ENCODE data around the gene HSPA12A. TPM values are rescaled to one million over a fixed set of nuclear protein-coding genes. Genes with fewer than 3 reads are reported as not detected.
"Not testable (repeated sequence)": the region's sequence is repeated elsewhere in the genome, so short reads cannot be mapped to it uniquely, and the experiment has no call there.

Gene HSPA12A
- total RNA-seq, 1 donor from 2014 or later = 86.9 TPM

GRCh38 chr10:116719804-116720203 is 22.6 kb downstream of the HSPA12A start:
- no peak for DNase-seq (ENCODE audit: low spot score)

GRCh38 chr10:116718058-116718457 is 24.3 kb downstream of the HSPA12A start:
- DNase-seq (ENCODE audit: low spot score) = no peak

- no peak for DNase-seq (ENCODE audit: low spot score)
These were observed 26.0 kb downstream of the HSPA12A start for GRCh38 chr10:116716381-116716780.

GRCh38 chr10:116715839-116716377 is 26.5 kb downstream of the HSPA12A start:
- DNase-seq (ENCODE audit: low spot score) = no peak

- no peak for DNase-seq (ENCODE audit: low spot score)
These were observed 27.0 kb downstream of the HSPA12A start for GRCh38 chr10:116715341-116715740.

GRCh38 chr10:116713846-116714245 is 28.5 kb downstream of the HSPA12A start:
- DNase-seq (ENCODE audit: low spot score) = no peak

GRCh38 chr10:116712989-116713543 is 29.3 kb downstream of the HSPA12A start:
- DNase-seq (ENCODE audit: low spot score) = no peak

- no peak for DNase-seq (ENCODE audit: low spot score)
These were observed 29.8 kb downstream of the HSPA12A start for GRCh38 chr10:116712519-116712918.

GRCh38 chr10:116711803-116712202 is 30.6 kb downstream of the HSPA12A start:
- DNase-seq (ENCODE audit: low spot score) = not testable (repeated sequence)

- DNase-seq (ENCODE audit: low spot score) = no peak
These were observed 32.3 kb downstream of the HSPA12A start for GRCh38 chr10:116710076-116710475.

- DNase-seq (ENCODE audit: low spot score) = no peak
These were observed 33.5 kb downstream of the HSPA12A start for GRCh38 chr10:116708877-116709276.

- no peak for DNase-seq (ENCODE audit: low spot score)
These were observed 34.0 kb downstream of the HSPA12A start for GRCh38 chr10:116708391-116708821.

GRCh38 chr10:116707981-116708380 is 34.4 kb downstream of the HSPA12A start:
- DNase-seq (ENCODE audit: low spot score) = no peak

- no peak for DNase-seq (ENCODE audit: low spot score)
These were observed 36.1 kb downstream of the HSPA12A start for GRCh38 chr10:116706281-116706680.

GRCh38 chr10:116705498-116705897 is 36.9 kb downstream of the HSPA12A start:
- no peak for DNase-seq (ENCODE audit: low spot score)

GRCh38 chr10:116704926-116705325 is 37.4 kb downstream of the HSPA12A start:
- no peak for DNase-seq (ENCODE audit: low spot score)

- DNase-seq (ENCODE audit: low spot score) = no peak
These were observed 40.2 kb downstream of the HSPA12A start for GRCh38 chr10:116702165-116702564.

GRCh38 chr10:116699471-116700150 is 42.8 kb downstream of the HSPA12A start:
- no peak for DNase-seq (ENCODE audit: low spot score)

GRCh38 chr10:116699049-116699448 is 43.3 kb downstream of the HSPA12A start:
- no peak for DNase-seq (ENCODE audit: low spot score)

- no peak for DNase-seq (ENCODE audit: low spot score)
These were observed 44.0 kb downstream of the HSPA12A start for GRCh38 chr10:116698364-116698763.

- DNase-seq (ENCODE audit: low spot score) = no peak
These were observed 44.5 kb downstream of the HSPA12A start for GRCh38 chr10:116697816-116698215.

GRCh38 chr10:116696919-116697318 is 45.4 kb downstream of the HSPA12A start:
- no peak for DNase-seq (ENCODE audit: low spot score)

- DNase-seq (ENCODE audit: low spot score) = no peak
These were observed 47.5 kb downstream of the HSPA12A start for GRCh38 chr10:116694927-116695268.
